GM21786 (cell line): ENCODE data around the gene NELFA.
"Not testable (repeated sequence)": the region's sequence is repeated elsewhere in the genome, so short reads cannot be mapped to it uniquely, and the experiment has no call there.

ENCODE experiments used
- ATAC-seq: cut with Tn5 transposase; IDR thresholded peaks from one replicate; pipeline ENCODE4 v1.9.1; 2021; ENCODE audit not compliant: unreplicated experiment

Gene NELFA

GRCh38 chr4:1994938-1995337, 13.8 kb downstream of the NELFA start:
- ATAC-seq: no peak

DNA sequence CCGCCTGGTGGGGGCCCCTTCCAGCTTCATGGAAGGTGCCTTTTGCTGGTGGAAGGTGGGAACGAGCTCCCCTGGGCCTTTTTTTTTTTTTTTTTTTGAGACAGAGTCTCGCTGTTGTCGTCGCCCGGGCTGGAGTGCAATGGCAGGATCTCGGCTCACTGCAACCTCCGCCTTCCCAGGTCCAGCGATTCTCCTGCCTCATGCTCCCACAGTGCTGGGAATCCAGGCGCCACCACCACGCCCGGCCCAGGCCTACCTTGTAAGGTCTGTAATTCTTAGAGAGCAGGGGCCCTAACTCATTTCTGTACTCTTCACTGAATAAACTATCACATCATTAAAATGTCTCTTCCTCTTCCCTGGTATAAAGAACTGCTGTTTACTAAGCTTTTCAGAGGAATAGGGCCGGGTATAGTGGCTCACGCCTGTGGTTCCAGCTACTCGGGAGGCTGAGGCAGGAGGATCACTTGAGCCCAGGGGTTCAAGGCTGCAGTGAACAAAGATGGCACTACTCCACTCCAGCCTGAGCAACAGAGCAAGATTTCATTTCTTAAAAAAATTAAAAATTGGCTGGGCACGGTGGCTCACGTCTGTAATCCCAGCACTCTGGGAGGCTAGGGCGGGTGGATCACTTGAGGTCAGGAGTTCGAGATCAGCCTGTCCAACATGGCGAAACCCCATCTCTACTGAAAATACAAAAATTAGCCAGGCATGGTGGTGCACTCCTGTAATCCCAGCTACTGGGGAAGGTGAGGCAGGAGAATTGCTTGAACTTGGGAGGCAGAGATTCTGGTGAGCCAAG, 14.9 kb downstream of the NELFA start:
- not testable (repeated sequence) for ATAC-seq

- no peak for ATAC-seq
Observed at GRCh38 chr4:1993169-1993516, 15.6 kb downstream of the NELFA start.

- ATAC-seq: no peak
Observed at GRCh38 chr4:1992468-1993168, 16.2 kb downstream of the NELFA start.

DNA sequence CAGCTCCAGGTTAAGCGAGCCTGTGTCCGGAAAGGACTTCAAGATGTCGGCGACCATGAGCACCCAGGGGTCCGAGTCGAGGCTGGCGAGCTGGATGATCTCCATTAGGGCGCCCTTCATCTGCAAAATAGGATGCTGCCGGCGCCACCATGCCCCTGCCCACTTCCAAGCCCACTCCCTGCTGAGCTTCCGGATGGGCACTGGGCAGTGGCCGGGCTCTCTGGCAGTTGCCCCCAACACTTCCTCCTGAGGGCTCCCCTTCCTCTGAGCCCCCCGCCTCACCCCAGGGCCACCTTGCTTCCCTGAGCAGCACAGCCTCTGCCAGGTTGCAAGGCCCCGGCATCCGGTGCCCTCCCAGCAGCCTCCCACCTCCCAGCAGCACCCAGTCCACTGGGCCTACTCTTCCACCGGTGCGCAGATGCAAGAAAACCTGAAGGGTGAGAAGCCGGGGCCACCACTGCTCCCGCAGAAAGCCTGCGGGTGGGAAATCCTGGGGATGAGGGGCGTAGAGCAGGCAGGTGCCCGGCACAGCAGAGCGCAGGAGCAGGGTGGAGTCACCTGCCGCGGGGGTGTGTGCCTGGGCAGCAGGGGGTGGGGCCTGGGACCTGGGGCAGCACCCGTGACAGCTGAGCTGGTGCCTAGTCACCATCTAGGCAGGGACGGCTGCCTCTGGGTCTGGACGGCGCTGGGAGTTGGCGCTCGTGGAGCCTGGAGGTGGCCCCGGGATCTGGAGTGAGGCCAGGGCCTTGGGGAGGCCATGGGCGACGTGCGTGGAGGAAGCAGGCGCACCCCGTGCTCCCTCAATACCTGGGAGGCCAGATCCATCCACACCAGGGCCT, 17.0 kb downstream of the NELFA start:
- ATAC-seq: no peak

GRCh38 chr4:1991087-1991486, 17.7 kb downstream of the NELFA start:
- ATAC-seq: no peak

DNA sequence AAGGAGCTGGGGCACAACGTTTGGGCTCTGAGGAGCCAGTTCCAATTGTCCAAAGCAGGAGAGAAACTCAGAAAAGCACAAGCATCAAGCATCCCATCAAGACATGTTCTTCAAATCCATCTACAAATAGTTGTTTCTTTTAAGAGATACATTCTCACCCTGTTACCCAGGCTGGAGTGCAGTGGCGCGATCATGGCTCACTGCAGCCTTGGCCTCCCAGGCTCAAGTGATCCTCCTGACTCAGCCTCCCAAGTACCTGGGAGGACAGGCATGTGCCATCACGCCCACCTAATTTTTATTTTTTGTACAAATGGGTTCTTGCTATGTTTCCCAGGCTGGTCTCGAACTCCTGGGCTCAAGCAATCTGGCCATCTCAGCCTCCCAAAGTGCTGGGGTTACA, 18.1 kb downstream of the NELFA start:
- ATAC-seq: no peak

DNA sequence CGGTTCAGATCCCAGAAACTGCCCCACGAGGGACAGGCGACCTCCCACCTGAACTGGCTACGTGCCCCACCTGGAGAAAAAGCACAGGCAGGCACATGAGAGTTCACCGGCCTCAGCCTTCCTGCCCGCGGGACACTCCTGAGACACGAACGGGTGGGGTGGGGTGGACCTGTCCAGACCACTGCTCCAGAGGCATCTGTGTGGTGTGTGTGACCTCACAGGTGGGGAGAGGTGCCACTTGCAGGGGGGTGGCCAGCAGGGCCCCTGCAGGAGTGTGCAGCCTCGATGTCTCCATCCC, 18.5 kb downstream of the NELFA start:
- no peak for ATAC-seq

- no peak for ATAC-seq
Observed at GRCh38 chr4:1989533-1990347, 19.0 kb downstream of the NELFA start.

- no peak for ATAC-seq
Observed at GRCh38 chr4:1988327-1988724, 20.4 kb downstream of the NELFA start.

DNA sequence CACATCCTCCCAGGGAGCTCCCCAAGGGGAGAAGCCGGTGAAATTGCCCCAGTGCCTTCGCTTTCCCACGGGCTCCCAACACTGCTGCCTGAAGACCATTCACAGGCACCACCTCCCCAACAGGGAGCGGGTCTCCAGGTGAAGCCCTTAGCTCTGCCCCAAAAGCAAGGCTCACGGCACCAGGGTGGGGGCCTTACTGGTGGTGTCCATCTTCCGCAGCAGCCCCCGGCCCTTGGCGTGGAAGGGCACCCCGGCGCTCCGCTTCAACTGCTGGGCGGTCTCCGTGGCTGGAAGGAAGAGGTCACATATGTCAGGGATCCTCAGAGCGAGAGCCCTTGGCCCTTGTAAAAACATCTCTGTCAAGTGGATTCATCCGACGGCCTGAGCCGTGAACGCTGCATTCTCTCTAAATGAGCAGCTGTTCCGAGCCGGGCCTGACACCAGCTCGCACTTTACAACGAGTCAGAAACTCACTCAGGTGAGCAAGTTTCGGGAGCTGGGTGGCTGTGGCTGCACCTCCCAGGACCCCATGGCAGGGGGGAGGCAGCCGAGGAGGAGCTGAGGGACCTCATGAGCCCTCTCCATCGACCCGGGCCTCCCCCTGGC, 20.9 kb downstream of the NELFA start:
- no peak for ATAC-seq

GRCh38 chr4:1987296-1987695, 21.5 kb downstream of the NELFA start:
- ATAC-seq: no peak

- no peak for ATAC-seq
Observed at GRCh38 chr4:1986578-1987210, 22.1 kb downstream of the NELFA start.

DNA sequence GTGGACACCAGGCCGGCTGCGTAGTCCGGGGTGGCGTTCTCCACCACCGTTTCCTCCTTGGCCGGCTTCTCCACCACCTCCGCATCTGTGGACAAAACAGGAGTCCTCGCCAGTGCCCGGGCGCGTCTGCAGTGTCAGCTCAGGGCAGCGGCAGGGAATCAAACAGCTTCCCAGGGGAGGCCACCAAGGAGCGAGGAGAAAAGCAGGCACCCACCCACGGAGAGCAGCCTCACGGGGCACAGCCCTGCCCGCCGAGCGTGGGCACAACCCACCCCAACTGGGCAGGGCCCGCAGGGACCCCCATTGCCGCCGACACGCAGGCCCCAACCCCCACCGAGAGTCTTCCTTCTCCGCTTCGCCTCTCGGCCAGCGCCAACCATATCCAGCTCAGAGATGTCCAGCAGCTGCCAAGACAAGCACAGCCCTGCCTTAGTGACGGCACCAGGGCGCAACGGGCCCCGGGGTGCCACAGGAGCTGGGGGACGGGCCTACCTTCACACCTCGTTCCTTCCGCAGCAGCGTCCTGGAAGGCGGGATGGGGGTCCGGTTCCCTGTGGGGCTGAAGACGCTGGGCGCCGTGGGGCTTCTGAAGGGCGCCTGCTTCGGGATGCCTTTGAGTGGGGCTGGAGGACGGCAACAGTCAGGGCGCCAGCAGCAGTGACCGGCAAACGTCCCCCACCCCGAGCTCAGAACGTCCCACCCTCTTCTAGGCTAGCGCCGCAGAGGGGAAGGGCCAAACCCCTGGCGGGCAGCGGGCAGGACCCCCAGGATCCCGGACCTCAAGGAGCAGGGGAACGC, 22.8 kb downstream of the NELFA start:
- no peak for ATAC-seq

GRCh38 chr4:1985294-1985693, 23.5 kb downstream of the NELFA start:
- no peak for ATAC-seq

DNA sequence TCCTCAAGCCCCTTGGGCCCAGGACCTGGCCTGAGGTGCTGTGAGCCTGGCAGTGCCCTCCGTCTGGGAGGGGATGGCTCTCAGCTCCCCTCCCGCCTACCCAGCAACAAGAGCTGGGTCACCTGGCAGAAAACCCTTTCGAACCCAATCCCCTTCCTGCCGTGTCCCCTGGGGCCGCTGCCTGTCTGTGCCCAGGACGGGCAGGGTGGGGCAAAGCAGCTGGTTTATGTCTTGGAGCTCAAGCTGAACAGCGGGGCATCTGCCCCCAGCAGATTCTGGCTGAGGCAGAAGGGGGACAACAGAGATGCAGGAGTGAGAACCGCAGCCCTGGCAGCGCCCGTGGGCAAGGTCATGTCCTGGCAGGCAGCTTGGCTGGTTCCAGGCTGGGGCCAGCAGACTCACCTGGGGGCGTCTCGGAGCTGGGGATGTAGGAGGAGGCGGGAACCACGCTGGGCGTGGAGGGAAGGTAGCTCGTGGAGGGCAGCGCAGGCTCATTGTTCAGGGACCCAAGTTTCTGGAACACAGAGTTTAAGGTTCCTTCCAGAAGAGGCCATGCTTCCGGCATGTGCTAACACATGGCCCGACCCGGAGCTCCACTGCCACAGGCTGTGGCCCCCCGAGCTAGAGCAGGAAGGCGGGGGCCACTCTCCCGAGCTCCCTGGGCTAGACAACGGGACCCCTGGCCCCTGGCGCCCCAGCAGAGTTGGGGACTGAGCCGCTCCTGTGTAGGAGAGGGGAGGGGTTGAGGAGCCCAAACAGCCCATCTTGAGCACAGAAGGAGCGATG, 24.2 kb downstream of the NELFA start:
- ATAC-seq: no peak

GRCh38 chr4:1983846-1984405, 24.8 kb downstream of the NELFA start:
- ATAC-seq: no peak
